Neuronal stem cell (in vitro differentiated cells): ENCODE data around the gene ZNF639.

Experiments
- DNase-seq: peaks from one replicate; pipeline ENCODE4 v3.0.0-alpha.2; 2013; ENCODE audit warnings: low spot score
- H2AFZ ChIP-seq: one replicate; pipeline ENCODE4 v1.6.1; 2013; ENCODE audit warnings: mild to moderate bottlenecking, low read length, inconsistent platforms
- H2AK5ac ChIP-seq: 2 replicates; pipeline ENCODE4 v1.6.1; 2013; ENCODE audit warnings: low read depth, mild to moderate bottlenecking, inconsistent platforms, low read length, moderate library complexity, mixed read lengths
- H2BK120ac ChIP-seq: 2 replicates; pipeline ENCODE4 v1.6.1; 2013; ENCODE audit warnings: low read depth, mild to moderate bottlenecking, inconsistent platforms, low read length, moderate library complexity, mixed read lengths
- H2BK12ac ChIP-seq: one replicate; pipeline ENCODE4 v1.6.1; 2013; ENCODE audit warnings: low read length, inconsistent platforms
- H2BK15ac ChIP-seq: 2 replicates; pipeline ENCODE4 v1.6.1; 2013; ENCODE audit warnings: mild to moderate bottlenecking, low read length, inconsistent platforms, mixed read lengths
- H2BK5ac ChIP-seq: one replicate; pipeline ENCODE4 v1.6.1; 2013; ENCODE audit warnings: inconsistent platforms, mild to moderate bottlenecking, low read length, moderate library complexity
- H3K14ac ChIP-seq: one replicate; pipeline ENCODE4 v1.6.1; 2013; ENCODE audit warnings: low read length, inconsistent platforms
- H3K18ac ChIP-seq: 2 replicates; pipeline ENCODE4 v1.6.1; 2013; ENCODE audit warnings: low read length, inconsistent platforms
- H3K23ac ChIP-seq: 2 replicates; pipeline ENCODE4 v1.6.1; 2013; ENCODE audit warnings: low read depth, mild to moderate bottlenecking, mixed read lengths, low read length, inconsistent platforms; ENCODE audit not compliant: poor library complexity
- H3K27ac ChIP-seq: replicated peaks from 3 replicates; pipeline ENCODE4 v1.5.1; 2013; ENCODE audit warnings: low read length, inconsistent platforms
- H3K27me3 ChIP-seq, 3 experiments: 2 replicates each; pipeline ENCODE4 v1.6.1; 2013; ENCODE audit warnings: low read length in 3 of 3, mild to moderate bottlenecking in 2 of 3, inconsistent platforms in 1 of 3, low read depth in 1 of 3, mixed read lengths in 1 of 3, moderate library complexity in 1 of 3; ENCODE audit not compliant: control insufficient read depth in 3 of 3, insufficient read depth in 3 of 3
- H3K36me3 ChIP-seq, 2 donors: replicated peaks in 1 of 2; 2 replicates each; pipeline ENCODE4 v1.6.1; 2013; ENCODE audit warnings: low read length in 2 of 2; ENCODE audit not compliant: control insufficient read depth in 2 of 2, insufficient read depth in 2 of 2
- H3K4ac ChIP-seq: 2 replicates; pipeline ENCODE4 v1.6.1; 2013; ENCODE audit warnings: inconsistent platforms, mild to moderate bottlenecking, low read length, moderate library complexity
- H3K4me1 ChIP-seq, 2 donors: 1 replicate in 1 of 2; 2 replicates in 1 of 2; pipeline ENCODE4 v1.6.1; 2013; ENCODE audit warnings: low read length in 2 of 2, low read depth in 1 of 2; ENCODE audit not compliant: control insufficient read depth in 2 of 2, insufficient read depth in 1 of 2
- H3K4me2 ChIP-seq: one replicate; pipeline ENCODE4 v1.6.1; 2013; ENCODE audit warnings: mild to moderate bottlenecking, low read length, inconsistent platforms; ENCODE audit not compliant: insufficient read depth, poor library complexity, severe bottlenecking
- H3K4me3 ChIP-seq, 2 donors: 2 replicates each; pipeline ENCODE4 v1.5.1; 2013; ENCODE audit warnings: low read length in 2 of 2, mild to moderate bottlenecking in 2 of 2, inconsistent platforms in 1 of 2, moderate library complexity in 1 of 2
- H3K79me1 ChIP-seq: one replicate; pipeline ENCODE4 v1.6.1; 2013; ENCODE audit warnings: low read depth, mild to moderate bottlenecking, inconsistent platforms, low read length, moderate library complexity
- H3K9ac ChIP-seq: one replicate; pipeline ENCODE4 v1.6.1; 2013; ENCODE audit warnings: mild to moderate bottlenecking, low read depth, low read length, inconsistent platforms; ENCODE audit not compliant: poor library complexity
- H3K9me3 ChIP-seq, 2 donors: replicated peaks in 1 of 2; 2 replicates each; pipeline versions ENCODE3 to v1.6.1; 2013; ENCODE audit warnings: low read length in 2 of 2, mild to moderate bottlenecking in 2 of 2, inconsistent platforms in 1 of 2, low read depth in 1 of 2, mixed read lengths in 1 of 2, moderate library complexity in 1 of 2; ENCODE audit not compliant: control insufficient read depth in 2 of 2, insufficient read depth in 1 of 2
- H4K8ac ChIP-seq: one replicate; pipeline ENCODE4 v1.6.1; 2013; ENCODE audit warnings: low read depth, mild to moderate bottlenecking, inconsistent platforms, low read length, moderate library complexity
- H4K91ac ChIP-seq: one replicate; pipeline ENCODE4 v1.6.1; 2013; ENCODE audit warnings: low read length, low read depth, mild to moderate bottlenecking, inconsistent platforms; ENCODE audit not compliant: poor library complexity
- WGBS, 2 donors: extraction: QIAGEN DNeasy Blood & Tissue Kit; methylation state at CpG; one replicate each; pipeline ENCODE4 v1.1.7; 2013; ENCODE audit warnings: missing lambda C conversion rate in 2 of 2, mixed read lengths in 1 of 2; ENCODE audit not compliant: insufficient read length in 2 of 2, insufficient replicate concordance in 1 of 2; ENCODE audit errors: extremely low coverage in 2 of 2; 5-methylcytosine and 5-hydroxymethylcytosine counted together

Gene ZNF639

GRCh38 chr3:179348325-179349013, 25.6 kb downstream of the ZNF639 start:
- no peak overlapping the region for H2BK12ac ChIP-seq
- no peak for DNase-seq
- H3K27ac ChIP-seq, result no peak overlapping the region

GRCh38 chr3:179355996-179356395, 33.2 kb downstream of the ZNF639 start:
- Histone ChIP-seq H2BK120ac (no peak overlapping the region), H3K27ac (no peak overlapping the region), H2AFZ (no peak overlapping the region), H2BK15ac (no peak overlapping the region), H3K9ac (no peak overlapping the region), H3K4ac (no peak overlapping the region), H3K27me3 (no peaks in the 10 kb centered on the region), H3K9me3 (no peaks in the 10 kb centered on the region), H2AK5ac (no peak overlapping the region), H3K23ac (no peak overlapping the region), H3K79me1 (no peaks in the 10 kb centered on the region), H3K4me2 (no peak overlapping the region), H4K8ac (no peak overlapping the region), H3K14ac (no peak overlapping the region), H2BK12ac (no peak overlapping the region), H2BK5ac (no peak overlapping the region), H3K36me3 (peaks cover 6 to 91% of the 10 kb centered on the region in 2 donors), H4K91ac (no peak overlapping the region), H3K4me1 (no peaks in the 10 kb centered on the region), H3K4me3 (no peak overlapping the region), H3K18ac (no peak overlapping the region)
- no peak for DNase-seq
- no CpG with 5 or more reads among the region's 1 CpG for WGBS, 2 donors

More at GRCh38 chr3:179348325-179349013, 25.6 kb downstream of the ZNF639 start:
- no peak overlapping the region for H3K23ac ChIP-seq
- no peak overlapping the region for H2AK5ac ChIP-seq
- no peak overlapping the region for H4K91ac ChIP-seq
- no peak overlapping the region for H3K14ac ChIP-seq
- H3K4me3 ChIP-seq, result peak overlapping the region; percentile 85 to 87
- peaks cover 1 to 5% of the 10 kb centered on the region in 2 donors for H3K4me1 ChIP-seq
- no peaks in the 10 kb centered on the region for H3K27me3 ChIP-seq
- peak overlapping the region; percentile 93 for H2AFZ ChIP-seq
- H3K18ac ChIP-seq, result no peak overlapping the region
- H3K9me3 ChIP-seq, result no peaks in the 10 kb centered on the region
- peaks cover 5% of the 10 kb centered on the region for H3K79me1 ChIP-seq
- peaks cover 0 to 41% of the 10 kb centered on the region in 2 donors for H3K36me3 ChIP-seq
- H2BK15ac ChIP-seq, result no peak overlapping the region
- no peak overlapping the region for H3K4ac ChIP-seq
- H3K4me2 ChIP-seq, result peak overlapping the region; percentile 76
- H4K8ac ChIP-seq, result no peak overlapping the region
- H3K9ac ChIP-seq, result no peak overlapping the region
- no peak overlapping the region for H2BK5ac ChIP-seq
- no peak overlapping the region for H2BK120ac ChIP-seq
- WGBS, 2 donors, result no CpG with 5 or more reads among the region's 5 CpGs

GRCh38 chr3:179363332-179363731, 40.5 kb downstream of the ZNF639 start:
- H4K8ac ChIP-seq, result no peak overlapping the region
- no peak overlapping the region for H3K4me2 ChIP-seq

GRCh38 chr3:179369621-179370020, 46.8 kb downstream of the ZNF639 start:
- Histone ChIP-seq H3K79me1 (no peaks in the 10 kb centered on the region), H2AK5ac (no peak overlapping the region), H4K91ac (no peak overlapping the region), H3K4me1 (no peaks in the 10 kb centered on the region), H2BK5ac (no peak overlapping the region), H3K23ac (no peak overlapping the region), H3K4ac (no peak overlapping the region), H2BK12ac (no peak overlapping the region), H3K18ac (no peak overlapping the region), H3K27ac (no peak overlapping the region), H3K36me3 (peaks cover 5 to 77% of the 10 kb centered on the region in 2 donors), H3K27me3 (no peaks in the 10 kb centered on the region), H4K8ac (no peak overlapping the region), H2BK120ac (no peak overlapping the region), H3K4me2 (no peak overlapping the region), H2BK15ac (no peak overlapping the region), H2AFZ (no peak overlapping the region), H3K14ac (no peak overlapping the region), H3K9me3 (no peaks in the 10 kb centered on the region), H3K4me3 (no peak overlapping the region), H3K9ac (no peak overlapping the region)
- no CpG with 5 or more reads among the region's 1 CpG for WGBS, 2 donors
- no peak for DNase-seq

More at GRCh38 chr3:179363332-179363731, 40.5 kb downstream of the ZNF639 start:
- no peak overlapping the region for H2BK120ac ChIP-seq
- H3K18ac ChIP-seq, result no peak overlapping the region
- no peak overlapping the region for H2BK5ac ChIP-seq
- H3K36me3 ChIP-seq, result peaks cover 10 to 93% of the 10 kb centered on the region in 2 donors
- no peak for DNase-seq
- H3K27ac ChIP-seq, result no peak overlapping the region
- H2BK15ac ChIP-seq, result no peak overlapping the region
- no CpG with 5 or more reads among the region's 5 CpGs for WGBS, 2 donors
- no peaks in the 10 kb centered on the region for H3K4me1 ChIP-seq
- no peaks in the 10 kb centered on the region for H3K27me3 ChIP-seq
- H3K23ac ChIP-seq, result no peak overlapping the region
- H2AFZ ChIP-seq, result no peak overlapping the region
- no peaks in the 10 kb centered on the region for H3K79me1 ChIP-seq
- H4K91ac ChIP-seq, result no peak overlapping the region
- H2BK12ac ChIP-seq, result no peak overlapping the region
- H2AK5ac ChIP-seq, result no peak overlapping the region
- H3K4ac ChIP-seq, result no peak overlapping the region
- no peak overlapping the region for H3K9ac ChIP-seq
- H3K4me3 ChIP-seq, result no peak overlapping the region
- no peak overlapping the region for H3K14ac ChIP-seq
- no peaks in the 10 kb centered on the region for H3K9me3 ChIP-seq
